HL-60 (cell line): Measurements from ENCODE around the gene MAN2B2.

ENCODE experiments used
- DNase-seq, 2 experiments: peaks; one replicate each; pipeline ENCODE4 v3.0.0-alpha.2; 2010 to 2020; ENCODE audit warnings: low read depth in 1 of 2, low spot score in 1 of 2
- H3K27ac ChIP-seq: fragments of 250-450 bp; sonication (Bioruptor Pico); replicated peaks from 2 replicates; pipeline ENCODE4 v1.5.1; 2020; ENCODE audit warnings: mild to moderate bottlenecking, moderate library complexity
- H3K27me3 ChIP-seq: fragments of 250-450 bp; sonication (Bioruptor Pico); 2 replicates; pipeline ENCODE4 v1.5.1; 2021; ENCODE audit warnings: mild to moderate bottlenecking, moderate library complexity; ENCODE audit not compliant: insufficient read depth, poor library complexity, severe bottlenecking
- H3K4me3 ChIP-seq: replicated peaks from 2 replicates; pipeline ENCODE4 v1.5.1; 2011; ENCODE audit warnings: mild to moderate bottlenecking, control low read depth, low read length; ENCODE audit not compliant: insufficient read depth
- CTCF ChIP-seq: IDR thresholded peaks from one replicate; pipeline ENCODE4 v1.5.1; 2011; ENCODE audit warnings: low read length, control low read depth, inconsistent platforms; ENCODE audit not compliant: insufficient read depth
- GABPA ChIP-seq: IDR thresholded peaks from 2 replicates; pipeline ENCODE4 v1.6.1; 2012; ENCODE audit warnings: low read depth
- POLR2AphosphoS5 ChIP-seq: IDR thresholded peaks from 2 replicates; pipeline ENCODE4 v1.6.1; 2012; ENCODE audit warnings: low read depth
- REST ChIP-seq: IDR thresholded peaks from 2 replicates; pipeline ENCODE4 v1.6.1; 2012; ENCODE audit warnings: low read depth; ENCODE audit not compliant: insufficient replicate concordance
- SPI1 ChIP-seq: IDR thresholded peaks from 2 replicates; pipeline ENCODE4 v1.6.1; 2012; ENCODE audit warnings: low read depth, mild to moderate bottlenecking, borderline replicate concordance

Gene MAN2B2

GRCh38 chr4:6610856-6611430 lies 36.0 kb downstream of the MAN2B2 start:
- Histone ChIP-seq H3K27ac (no peak overlapping the region), H3K4me3 (no peak overlapping the region), H3K27me3 (no peaks in the 10 kb centered on the region)
- no peak for DNase-seq
- TF ChIP-seq GABPA: no peak
- no peak for TF ChIP-seq POLR2AphosphoS5
- TF ChIP-seq REST: no peak
- TF ChIP-seq CTCF: no peak
- no peak for TF ChIP-seq SPI1

- Histone ChIP-seq H3K27me3 (no peaks in the 10 kb centered on the region), H3K27ac (no peak overlapping the region), H3K4me3 (no peak overlapping the region)
- TF ChIP-seq REST: no peak
- no peak for TF ChIP-seq GABPA
- TF ChIP-seq CTCF: no peak
- TF ChIP-seq SPI1: no peak
- no peak for TF ChIP-seq POLR2AphosphoS5
- no peak for DNase-seq
Observed at GRCh38 chr4:6612961-6613675, 38.1 kb downstream of the MAN2B2 start.

GRCh38 chr4:6613676-6614651 lies 39.0 kb downstream of the MAN2B2 start:
- Histone ChIP-seq H3K27ac (no peak overlapping the region), H3K27me3 (no peaks in the 10 kb centered on the region), H3K4me3 (no peak overlapping the region)
- DNase-seq: no peak
- TF ChIP-seq CTCF: no peak
- TF ChIP-seq REST: no peak
- TF ChIP-seq POLR2AphosphoS5: no peak
- no peak for TF ChIP-seq GABPA
- no peak for TF ChIP-seq SPI1
